CD4-positive, alpha-beta T cell treated with Interleukin-15 for 1 hour (primary cell): ENCODE results near the gene HYAL1.

ENCODE experiments used
- DNase-seq: peaks from one replicate; pipeline ENCODE4 v3.0.0-alpha.2; 2020

The HYAL1 gene

GRCh38 chr3:50303013-50303815 is at the start of gene HYAL1:
HYAL1 (minus strand) TSS chr3:50303574; CDS start chr3:50302956, 618 bp downstream.
- no peak for DNase-seq

- no peak for DNase-seq
These were observed 49.4 kb upstream of the HYAL1 start for GRCh38 chr3:50352781-50353180.

- no peak for DNase-seq
These were observed 47.9 kb upstream of the HYAL1 start for GRCh38 chr3:50351323-50351697.

DNA sequence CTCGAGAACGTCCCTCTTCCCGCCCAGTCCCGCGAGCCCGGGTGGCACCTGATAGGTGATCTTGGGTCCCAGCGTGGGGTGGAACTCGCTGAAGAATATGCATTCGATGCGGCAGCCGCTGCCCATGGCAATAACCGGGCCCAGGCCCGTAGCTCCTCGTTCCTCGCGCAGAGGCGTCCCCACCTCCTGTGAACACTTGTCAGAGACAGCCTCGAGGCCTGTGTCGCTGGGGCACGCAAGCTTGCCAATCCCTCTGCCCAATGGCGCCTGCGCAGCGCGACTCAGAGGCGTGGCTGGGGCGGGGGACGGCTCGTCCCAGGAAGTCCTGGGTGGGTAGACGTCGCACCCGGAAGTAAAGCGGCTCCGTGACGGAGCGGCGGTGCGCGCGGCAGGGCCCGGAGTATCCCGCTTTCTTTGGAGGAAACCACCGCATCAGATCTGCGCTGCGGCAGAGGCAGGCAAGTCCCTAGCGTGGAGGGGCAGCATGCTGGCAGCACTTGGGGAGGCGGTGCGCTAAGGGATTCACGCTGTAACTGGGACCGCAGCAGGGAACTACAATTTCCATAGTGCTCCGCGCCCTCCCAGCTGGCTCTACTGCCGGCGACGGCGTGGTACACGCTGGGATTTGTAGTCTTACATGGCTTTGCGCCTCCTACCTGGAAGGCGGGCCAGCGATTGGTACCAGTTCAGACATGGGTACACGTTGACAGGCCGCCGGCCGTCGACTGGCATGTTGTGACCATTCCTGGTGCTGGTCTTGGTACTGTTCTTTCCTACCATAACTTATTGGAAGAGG is 47.4 kb upstream of the HYAL1 start, which contains the start of the genes CYB561D2 and NPRL2:
CYB561D2 (plus strand) TSS at position 336 of the 796 bp plus-strand sequence. CDS start 572 bp downstream, outside the sequence.
NPRL2 (minus strand) TSS at position 249 of the 796 bp plus-strand sequence; CDS start at position 126, 123 bp downstream.
- peak; percentile 98 for DNase-seq

- DNase-seq, result no peak
These were observed 46.8 kb upstream of the HYAL1 start for GRCh38 chr3:50350213-50350526.

GRCh38 chr3:50347187-50347813 is 43.9 kb upstream of the HYAL1 start:
- DNase-seq, result peak; percentile 84

GRCh38 chr3:50345586-50346234 is 42.3 kb upstream of the HYAL1 start, which contains the start of gene ZMYND10:
ZMYND10 (minus strand) TSS chr3:50345732; CDS start chr3:50345579, 153 bp downstream.
- DNase-seq, result peak; percentile 79

DNA sequence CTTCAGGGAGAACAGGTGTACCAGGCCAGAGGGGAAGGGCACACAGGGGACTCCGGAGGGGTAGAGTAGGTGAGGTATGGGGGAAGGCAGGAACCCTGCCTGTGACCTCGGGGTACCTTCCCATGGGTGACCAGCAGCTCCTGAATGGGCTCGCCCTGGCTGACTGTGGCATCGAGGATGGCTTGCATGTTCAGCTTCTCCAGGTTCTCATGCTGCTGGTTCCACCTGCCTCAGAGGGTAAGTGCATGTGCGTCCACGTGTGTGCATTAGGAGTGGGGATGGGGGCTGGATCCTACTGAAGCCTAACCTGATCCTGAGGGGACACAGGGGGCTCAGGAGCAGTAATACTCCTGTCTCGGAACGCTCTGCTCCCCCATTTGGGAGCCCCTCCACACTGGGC is 41.6 kb upstream of the HYAL1 start:
- DNase-seq, result no peak

DNA sequence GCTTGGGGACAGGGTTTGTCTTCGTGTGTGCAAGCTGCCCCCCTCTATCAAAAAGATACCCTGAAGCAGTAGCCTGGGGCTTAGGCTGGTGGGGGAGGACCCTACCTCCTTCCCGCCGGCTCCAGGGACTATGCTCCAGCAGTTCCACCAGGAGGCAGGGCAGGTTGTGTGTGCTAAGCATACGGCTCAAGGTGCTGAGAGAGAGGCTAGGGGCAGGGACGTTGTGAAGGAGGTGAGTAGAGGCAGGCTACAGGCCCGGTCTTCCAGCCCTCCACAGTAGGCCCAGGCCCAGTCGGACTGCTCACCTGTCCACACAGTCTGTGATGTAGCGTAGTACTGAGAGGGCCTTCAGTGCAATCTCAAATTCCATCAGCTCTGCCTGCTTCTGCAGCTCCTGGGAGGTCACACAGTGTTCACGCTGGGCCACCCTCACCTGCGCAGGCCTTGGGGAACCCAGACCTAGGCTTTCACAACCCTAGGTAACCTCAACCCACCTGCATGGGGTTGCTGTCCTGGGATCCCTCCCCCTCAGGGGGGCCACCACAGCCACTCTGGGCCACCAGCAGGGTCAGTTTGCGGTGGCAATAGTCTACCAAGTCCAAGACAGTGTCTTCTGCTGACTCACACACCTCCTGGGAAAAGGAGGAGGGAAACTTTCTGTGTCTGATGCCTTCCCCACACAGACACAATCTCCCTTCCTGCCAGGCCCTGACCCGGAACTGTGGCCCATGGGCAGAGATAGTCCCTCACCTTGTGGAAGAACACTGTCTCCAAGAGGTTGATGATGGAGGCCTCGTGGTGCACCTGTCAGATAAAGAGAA is 39.6 kb upstream of the HYAL1 start:
- no peak for DNase-seq

DNA sequence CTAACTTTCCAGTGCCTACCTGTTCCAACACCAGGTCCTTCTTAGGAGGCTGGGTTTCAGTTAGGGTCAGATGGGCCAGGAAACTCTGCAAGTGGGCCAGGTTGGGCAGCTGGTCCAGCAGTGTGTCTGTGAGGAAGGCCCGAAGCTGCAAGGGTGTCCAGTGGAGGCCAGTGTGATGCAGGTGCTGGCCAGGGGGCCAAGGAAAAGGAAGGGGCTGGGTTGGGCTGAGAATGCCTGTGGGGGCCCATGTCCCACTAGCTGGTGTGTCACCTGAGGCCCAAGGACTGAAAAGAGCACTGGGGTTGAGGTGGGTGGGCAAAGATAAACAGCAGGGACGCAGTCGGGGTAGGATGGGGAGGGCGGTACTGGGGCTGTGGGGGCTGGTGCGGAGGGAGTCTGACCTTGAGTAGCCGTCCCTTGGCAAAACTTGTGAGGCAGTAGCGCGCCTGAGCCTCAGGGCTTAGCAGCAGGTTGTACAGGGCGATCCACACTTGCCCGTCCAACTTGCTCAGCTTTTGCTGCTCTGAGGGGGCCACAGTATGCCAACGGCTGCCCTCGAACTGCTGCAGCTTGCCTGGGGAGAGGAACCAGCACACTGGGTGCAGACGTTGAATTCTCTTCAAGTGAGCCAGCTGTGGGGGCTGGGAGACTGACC is 38.7 kb upstream of the HYAL1 start:
- no peak for DNase-seq

DNA sequence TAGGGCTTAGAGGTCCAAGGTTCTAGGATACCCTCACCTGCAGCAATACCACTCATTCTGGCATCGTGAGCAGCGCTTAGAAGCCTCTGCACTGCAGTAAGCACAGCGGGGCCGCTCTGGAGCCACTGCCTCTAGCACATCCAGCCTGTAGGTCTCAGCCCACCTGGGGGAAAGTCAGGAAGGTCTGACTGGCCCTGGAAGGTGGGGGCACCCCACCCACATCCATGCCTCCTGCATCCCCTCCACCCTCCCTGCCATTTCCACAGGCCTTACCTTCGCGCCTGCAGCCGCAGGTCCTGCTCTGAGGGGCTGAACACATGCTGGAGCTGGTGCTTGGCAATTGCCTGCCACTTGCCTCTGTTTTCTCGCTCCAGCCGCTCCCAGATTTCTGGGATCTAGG is 38.2 kb upstream of the HYAL1 start:
- no peak for DNase-seq

- peak; percentile 71 for DNase-seq
These were observed 37.3 kb upstream of the HYAL1 start, which contains the start of gene RASSF1 for GRCh38 chr3:50340448-50341329. RASSF1 (minus strand) TSS chr3:50340836; CDS start chr3:50340805, 31 bp downstream.

DNA sequence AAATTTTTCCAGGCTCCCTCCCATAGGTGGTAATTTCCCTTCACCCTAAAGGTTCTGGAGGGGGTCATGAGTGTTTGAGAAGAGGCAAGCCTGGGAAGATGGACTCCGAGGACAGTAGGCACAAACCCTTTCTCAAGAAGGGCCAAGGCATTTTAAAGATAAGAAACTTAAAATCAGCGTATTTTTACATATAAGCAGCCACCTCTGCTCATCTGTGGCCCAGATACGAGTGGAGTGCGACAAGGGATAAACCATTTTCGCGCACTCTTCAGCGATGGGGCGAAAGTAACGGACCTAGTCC is 36.7 kb upstream of the HYAL1 start:
- no peak for DNase-seq

GRCh38 chr3:50339485-50340146 is 36.2 kb upstream of the HYAL1 start:
- DNase-seq, result no peak

DNA sequence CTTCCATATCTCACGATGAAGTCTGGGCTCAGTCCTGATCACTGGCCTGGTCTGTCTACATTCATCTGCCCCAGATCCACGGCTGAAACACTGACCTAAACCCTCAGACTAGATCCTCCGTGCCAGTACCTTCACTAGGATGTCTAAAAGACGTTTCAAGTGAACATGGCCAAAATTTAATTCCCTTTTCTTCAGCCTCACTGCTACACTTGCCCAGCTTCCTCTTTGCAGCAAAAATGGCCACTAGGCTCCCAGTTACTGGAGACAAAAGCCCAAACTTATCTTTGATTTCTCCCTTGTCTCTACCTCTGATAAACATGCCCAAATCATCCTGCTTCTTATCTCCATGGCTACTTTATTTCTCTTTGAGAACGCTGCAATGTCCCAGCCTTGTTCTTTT is 35.6 kb upstream of the HYAL1 start:
- DNase-seq, result no peak

- DNase-seq, result peak; percentile 97
These were observed 33.9 kb upstream of the HYAL1 start for GRCh38 chr3:50337175-50337861.

DNA sequence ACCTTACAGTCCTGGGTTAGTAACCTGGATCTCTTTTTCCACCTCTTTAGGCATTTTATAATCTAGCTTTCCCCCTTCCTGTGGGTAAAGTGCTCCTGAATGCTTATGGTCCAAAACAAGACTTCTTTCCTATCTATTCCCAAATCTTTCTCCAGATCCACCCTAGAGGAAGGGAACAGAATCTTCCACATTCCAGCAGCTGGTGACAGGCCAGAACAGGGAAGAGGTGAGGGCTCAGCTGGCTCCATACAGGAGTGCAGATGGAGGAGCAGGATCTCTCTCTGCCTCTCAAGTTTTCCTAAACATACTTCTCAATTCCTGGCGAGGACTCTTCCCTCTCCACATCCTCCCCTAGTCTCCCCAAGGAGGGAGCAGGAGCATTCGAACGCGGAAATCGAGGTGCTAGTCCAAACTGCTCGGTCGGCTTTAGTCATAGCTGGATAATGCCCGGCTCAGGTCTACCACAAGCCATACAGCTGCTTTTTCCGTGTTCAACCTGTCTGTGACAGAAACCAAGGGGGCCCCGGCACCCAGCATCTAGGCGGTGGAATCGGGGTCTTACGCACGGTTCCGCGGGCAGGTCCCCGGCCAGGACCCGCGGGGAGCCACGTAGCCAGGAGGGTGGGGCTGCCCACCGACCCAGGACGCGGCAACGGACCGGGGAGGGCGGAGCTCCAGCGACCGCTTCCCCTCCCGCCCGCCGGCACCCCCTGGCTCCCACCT is 33.2 kb upstream of the HYAL1 start:
- DNase-seq, result no peak

GRCh38 chr3:50334339-50335075 is 31.1 kb upstream of the HYAL1 start:
- DNase-seq, result no peak
